H9 (cell line): Measurements from ENCODE around the gene PITPNM3. TPM values are rescaled to one million over a fixed set of nuclear protein-coding genes. Genes with fewer than 3 reads are reported as not detected.

Experiments used
- DNase-seq: peaks from one replicate; pipeline ENCODE4 v3.0.0-alpha.2; 2017
- H2AFZ ChIP-seq: one replicate; pipeline ENCODE4 v1.6.1; 2013; ENCODE audit warnings: mild to moderate bottlenecking, low read length, control low read depth, moderate library complexity
- H2AK5ac ChIP-seq: 2 replicates; pipeline ENCODE4 v1.6.1; 2013; ENCODE audit warnings: low read length, control low read depth, mixed read lengths; ENCODE audit not compliant: insufficient read length
- H2BK120ac ChIP-seq: one replicate; pipeline ENCODE4 v1.6.1; 2013; ENCODE audit warnings: low read depth, mild to moderate bottlenecking, low read length, control low read depth, inconsistent platforms; ENCODE audit not compliant: poor library complexity, severe bottlenecking
- H2BK12ac ChIP-seq: 2 replicates; pipeline ENCODE4 v1.6.1; 2013; ENCODE audit warnings: low read length, control low read depth, mixed read lengths, low read depth; ENCODE audit not compliant: insufficient read length
- H2BK15ac ChIP-seq: 2 replicates; pipeline ENCODE4 v1.6.1; 2013; ENCODE audit warnings: low read depth, low read length, control low read depth
- H2BK20ac ChIP-seq: one replicate; pipeline ENCODE4 v1.6.1; 2013; ENCODE audit warnings: low read depth, mild to moderate bottlenecking, low read length, control low read depth, inconsistent platforms; ENCODE audit not compliant: poor library complexity, severe bottlenecking
- H2BK5ac ChIP-seq: 2 replicates; pipeline ENCODE4 v1.6.1; 2013; ENCODE audit warnings: low read length, control low read depth, mixed read lengths; ENCODE audit not compliant: insufficient read length
- H3K14ac ChIP-seq: 2 replicates; pipeline ENCODE4 v1.6.1; 2013; ENCODE audit warnings: low read length, control low read depth; ENCODE audit not compliant: insufficient read depth
- H3K18ac ChIP-seq: 2 replicates; pipeline ENCODE4 v1.6.1; 2013; ENCODE audit warnings: low read depth, mild to moderate bottlenecking, mixed read lengths, low read length, control low read depth; ENCODE audit not compliant: insufficient read length
- H3K23ac ChIP-seq: 2 replicates; pipeline ENCODE4 v1.6.1; 2013; ENCODE audit warnings: low read length, control low read depth, mixed read lengths, low read depth; ENCODE audit not compliant: insufficient read length
- H3K23me2 ChIP-seq: 2 replicates; pipeline ENCODE4 v1.6.1; 2013; ENCODE audit warnings: low read depth, mild to moderate bottlenecking, mixed read lengths, low read length, control low read depth; ENCODE audit not compliant: insufficient read length, poor library complexity, severe bottlenecking
- H3K27ac ChIP-seq: 2 replicates; pipeline ENCODE4 v1.5.1; 2013; ENCODE audit warnings: low read length, control low read depth, mixed read lengths, low read depth; ENCODE audit not compliant: insufficient read length
- H3K27me3 ChIP-seq: 2 replicates; pipeline ENCODE4 v1.6.1; 2013; ENCODE audit warnings: low read length, control low read depth, inconsistent platforms; ENCODE audit not compliant: insufficient read depth
- H3K4ac ChIP-seq: 2 replicates; pipeline ENCODE4 v1.6.1; 2013; ENCODE audit warnings: low read depth, mild to moderate bottlenecking, control low read depth, inconsistent platforms, low read length, moderate library complexity
- H3K4me1 ChIP-seq: 2 replicates; pipeline ENCODE4 v1.6.1; 2013; ENCODE audit warnings: low read length, control low read depth, inconsistent platforms; ENCODE audit not compliant: insufficient read depth
- H3K4me2 ChIP-seq: 2 replicates; pipeline ENCODE4 v1.6.1; 2013; ENCODE audit warnings: low read length, control low read depth, mixed read lengths; ENCODE audit not compliant: insufficient read length, insufficient read depth
- H3K56ac ChIP-seq: 2 replicates; pipeline ENCODE4 v1.6.1; 2013; ENCODE audit warnings: low read depth, mild to moderate bottlenecking, mixed read lengths, low read length, control low read depth; ENCODE audit not compliant: insufficient read length
- H3K79me1 ChIP-seq: 2 replicates; pipeline ENCODE4 v1.6.1; 2013; ENCODE audit warnings: low read depth, mild to moderate bottlenecking, moderate library complexity, low read length, control low read depth, inconsistent platforms; ENCODE audit not compliant: insufficient read depth, poor library complexity, severe bottlenecking
- H3K79me2 ChIP-seq: 2 replicates; pipeline ENCODE4 v1.6.1; 2013; ENCODE audit warnings: low read length, control low read depth, inconsistent platforms; ENCODE audit not compliant: insufficient read depth
- H3K9ac ChIP-seq: 2 replicates; pipeline ENCODE4 v1.6.1; 2013; ENCODE audit warnings: low read length, control low read depth, mixed read lengths; ENCODE audit not compliant: insufficient read length; ENCODE audit errors: extremely low read depth
- H3K9me3 ChIP-seq: one replicate; pipeline ENCODE4 v1.6.1; 2013; ENCODE audit warnings: low read depth, low read length, inconsistent platforms; ENCODE audit not compliant: control insufficient read depth
- H3T11ph ChIP-seq: one replicate; pipeline ENCODE4 v1.6.1; 2013; ENCODE audit warnings: mild to moderate bottlenecking, low read length, control low read depth, inconsistent platforms
- H4K20me1 ChIP-seq: one replicate; pipeline ENCODE4 v1.6.1; 2013; ENCODE audit not compliant: control insufficient read depth, insufficient read length, insufficient read depth
- H4K5ac ChIP-seq: 2 replicates; pipeline ENCODE4 v1.6.1; 2013; ENCODE audit warnings: low read depth, mild to moderate bottlenecking, mixed read lengths, low read length, control low read depth; ENCODE audit not compliant: insufficient read length
- H4K8ac ChIP-seq: replicated peaks from 2 replicates; pipeline ENCODE4 v1.6.1; 2013; ENCODE audit warnings: low read length, control low read depth, mixed read lengths, low read depth; ENCODE audit not compliant: insufficient read length
- H4K91ac ChIP-seq: 2 replicates; pipeline ENCODE4 v1.6.1; 2013; ENCODE audit warnings: low read depth, mild to moderate bottlenecking, moderate library complexity, mixed read lengths, low read length, control low read depth; ENCODE audit not compliant: insufficient read length
- H3K27ac Mint-ChIP-seq, 3 experiments: 2 replicates in 2 of 3; 3 replicates in 1 of 3; pipeline ENCODE4 v1.8.0; 2020 to 2021; ENCODE audit warnings: mixed read lengths in 3 of 3, mild to moderate bottlenecking in 1 of 3, moderate library complexity in 1 of 3
- H3K27me3 Mint-ChIP-seq: 2 replicates; pipeline ENCODE4 v1.8.0; 2021; ENCODE audit warnings: low read depth, mild to moderate bottlenecking, moderate library complexity, mixed read lengths
- H3K36me3 Mint-ChIP-seq, 3 experiments: 2 replicates in 2 of 3; 3 replicates in 1 of 3; pipeline ENCODE4 v1.8.0; 2020 to 2021; ENCODE audit warnings: low read depth in 3 of 3, mixed read lengths in 3 of 3; ENCODE audit not compliant: insufficient read depth in 1 of 3
- H3K4me1 Mint-ChIP-seq, 2 experiments: 2 replicates each; pipeline ENCODE4 v1.8.0; 2020; ENCODE audit warnings: mixed read lengths in 2 of 2
- H3K4me3 Mint-ChIP-seq, 2 experiments: 2 replicates in 1 of 2; 3 replicates in 1 of 2; pipeline ENCODE4 v1.8.0; 2020 to 2021; ENCODE audit warnings: mild to moderate bottlenecking in 2 of 2, mixed read lengths in 2 of 2, moderate library complexity in 1 of 2
- H3K9me3 Mint-ChIP-seq, 2 experiments: 2 replicates in 1 of 2; 3 replicates in 1 of 2; pipeline ENCODE4 v1.8.0; 2020; ENCODE audit warnings: mild to moderate bottlenecking in 2 of 2, mixed read lengths in 2 of 2, moderate library complexity in 1 of 2
- CTCF ChIP-seq: fragments of 200-600 bp; sonication (generic); conservative IDR thresholded peaks from 3 replicates; pipeline ENCODE4 v1.8.0; 2021; ENCODE audit warnings: antibody characterized with exemption, mild to moderate bottlenecking
- WGBS: extraction: QIAGEN DNeasy Blood & Tissue Kit; methylation state at CpG from one replicate; pipeline ENCODE4 v1.1.7; 2013; ENCODE audit warnings: missing lambda C conversion rate, low lambda C conversion rate, mixed read lengths; ENCODE audit not compliant: insufficient read length; ENCODE audit errors: extremely low coverage; 5-methylcytosine and 5-hydroxymethylcytosine counted together
- total RNA-seq: library from RNA; stranded (reverse); gene quantifications from 2 replicates; pipeline ENCODE4 v1.2.1, GENCODE V29; 2021

Gene PITPNM3
- total RNA-seq, 1 experiment from 2014 or later = 3.4 TPM

- peaks cover 6 to 10% of the 10 kb centered on the region in 2 experiments; a peak in 3 of 5 replicates for H3K9me3 Mint-ChIP-seq
- H3K27ac Mint-ChIP-seq = peak overlapping the region in 2 of 3 experiments; percentile 12 to 27; a peak in 3 of 7 replicates
- H2AFZ ChIP-seq = no peak overlapping the region
- H2BK120ac ChIP-seq = no peak overlapping the region
- no peak overlapping the region for H2AK5ac ChIP-seq
- H2BK5ac ChIP-seq = no peak overlapping the region
- H3K4ac ChIP-seq = no peak overlapping the region
- no peaks in the 10 kb centered on the region for H3K9me3 ChIP-seq
- H3K4me2 ChIP-seq = no peak overlapping the region
- H3K4me1 Mint-ChIP-seq = peaks cover 16 to 37% of the 10 kb centered on the region in 2 experiments
- no peak overlapping the region for H4K5ac ChIP-seq
- peaks cover 20 to 57% (median 41%) of the 10 kb centered on the region in 3 experiments for H3K36me3 Mint-ChIP-seq
- no peak overlapping the region for H4K8ac ChIP-seq
- H3K23ac ChIP-seq = no peak overlapping the region
- no peak for DNase-seq
- no peak overlapping the region for H3K4me3 Mint-ChIP-seq
- H2BK20ac ChIP-seq = no peak overlapping the region
- no CpG with 5 or more reads among the region's 7 CpGs for WGBS
- H3K79me1 ChIP-seq = no peaks in the 10 kb centered on the region
- no peak overlapping the region for H2BK15ac ChIP-seq
- H3T11ph ChIP-seq = no peak overlapping the region
- no peak overlapping the region for H3K27ac ChIP-seq
- H3K18ac ChIP-seq = no peak overlapping the region
- no peak overlapping the region for H3K14ac ChIP-seq
- H4K91ac ChIP-seq = no peak overlapping the region
- H3K79me2 ChIP-seq = no peaks in the 10 kb centered on the region
- no peak overlapping the region for H2BK12ac ChIP-seq
- peaks cover 4% of the 10 kb centered on the region for H3K23me2 ChIP-seq
- no peak overlapping the region for H3K9ac ChIP-seq
- H3K56ac ChIP-seq = no peak overlapping the region
- H3K27me3 Mint-ChIP-seq = no peaks in the 10 kb centered on the region
- TF ChIP-seq CTCF = no peak
- no peaks in the 10 kb centered on the region for H3K27me3 ChIP-seq
- peaks cover 6% of the 10 kb centered on the region; the same call in 1 of the 2 replicates for H3K4me1 ChIP-seq
- no peaks in the 10 kb centered on the region for H4K20me1 ChIP-seq
These were observed 21.4 kb upstream of the PITPNM3 start for GRCh38 chr17:6577686-6578263.
